A549 (cell line): ENCODE results near the gene EIF2B5. TPM values are rescaled to one million over a fixed set of nuclear protein-coding genes. Genes with fewer than 3 reads are reported as not detected.

Experiments
- ATAC-seq, 2 experiments: fragments of 200-7000 bp in 1 of 2; fragments of >200 bp in 1 of 2; cut with Nextera tagmentation in 1 of 2; cut with Tn5 transposase in 1 of 2; 3 replicates each; pipeline versions ENCODE4 v1.8.0 to v1.9.1; 2018 to 2020; ENCODE audit warnings: mild to moderate bottlenecking in 1 of 2, moderate library complexity in 1 of 2
- CTCF ChIA-PET: fragments of 300-600 bp; sonication (Branson Sonifier 250); formaldehyde crosslinking; extraction: SDS; loops from one replicate; lab custom pipeline; 2021; ENCODE audit warnings: antibody characterized with exemption, inconsistent platforms; lab: Yijun Ruan, JAX
- POLR2A ChIA-PET: fragments of 350-600 bp; formaldehyde crosslinking; extraction: SDS; loops from one replicate; lab custom pipeline; 2021; ENCODE audit warnings: antibody characterized with exemption, inconsistent platforms; lab: Yijun Ruan, JAX
- DNase-seq, 2 experiments: peaks; one replicate each; pipeline versions ENCODE4 v3.0.0 to v3.0.0-alpha.2; 2011 to 2016; ENCODE audit warnings: low read depth in 1 of 2, low spot score in 1 of 2
- FAIRE-seq: peaks from 2 replicates; lab custom pipeline; 2011; peaks lifted over from hg19 to GRCh38; lab: Jason Lieb, UNC
- H3K27ac ChIP-seq, 2 experiments: fragments of >200 bp; sonication (Bioruptor Twin); formaldehyde crosslinking; 3 replicates each; pipeline ENCODE4 v1.5.1; 2016 to 2017
- H3K4me1 ChIP-seq: fragments of >200 bp; sonication (Bioruptor Twin); formaldehyde crosslinking; 3 replicates; pipeline ENCODE4 v1.6.1; 2016
- H3K4me2 ChIP-seq: fragments of >200 bp; sonication (Bioruptor Twin); formaldehyde crosslinking; 3 replicates; pipeline ENCODE4 v1.6.1; 2016
- H3K4me3 ChIP-seq: fragments of >200 bp; sonication (Bioruptor Twin); formaldehyde crosslinking; 3 replicates; pipeline ENCODE4 v1.5.1; 2016
- H3K9me3 ChIP-seq: fragments of >200 bp; sonication (Bioruptor Twin); formaldehyde crosslinking; 3 replicates; pipeline ENCODE4 v1.6.1; 2016
- CBX2 ChIP-seq: fragments of 200-600 bp; sonication (generic); IDR thresholded peaks from 2 replicates; pipeline ENCODE4 v1.6.1; 2016; ENCODE audit warnings: low read depth, mild to moderate bottlenecking, borderline replicate concordance
- CBX8 ChIP-seq: fragments of 200-600 bp; sonication (generic); IDR thresholded peaks from 2 replicates; pipeline ENCODE4 v1.6.1; 2016
- CEBPB ChIP-seq, 2 experiments: fragments of >200 bp in 1 of 2; sonication (Bioruptor Twin) in 1 of 2; formaldehyde crosslinking in 1 of 2; IDR thresholded peaks; 2 replicates each; pipeline ENCODE4 v1.6.1; 2012 to 2016
- CHD2 ChIP-seq: fragments of 150-350 bp; IDR thresholded peaks from 2 replicates; pipeline ENCODE4 v1.6.1; 2014; ENCODE audit warnings: low read length; ENCODE audit not compliant: partially characterized antibody
- EP300 ChIP-seq, 2 experiments: fragments of >200 bp; sonication (Bioruptor Twin); formaldehyde crosslinking; IDR thresholded peaks; 2 replicates in 1 of 2; 3 replicates in 1 of 2; pipeline ENCODE4 v1.6.1; 2016 to 2017
- FOSL2 ChIP-seq, 2 experiments: fragments of 450-650 bp in 1 of 2; fragments of >200 bp in 1 of 2; sonication (Bioruptor Twin) in 1 of 2; formaldehyde crosslinking; IDR thresholded peaks; 2 replicates each; pipeline versions ENCODE4 v1.5.0 to v1.6.1; 2016 to 2020; ENCODE audit warnings: mild to moderate bottlenecking in 1 of 2, moderate library complexity in 1 of 2
- GATA3 ChIP-seq: IDR thresholded peaks from 2 replicates; pipeline ENCODE4 v1.6.1; 2012; ENCODE audit warnings: borderline replicate concordance
- HMGXB4 ChIP-seq: fragments of 250-450 bp; sonication (Bioruptor Pico); IDR thresholded peaks from 2 replicates; pipeline ENCODE4 v1.5.0; 2021; ENCODE audit warnings: mild to moderate bottlenecking, moderate library complexity, borderline replicate concordance
- HOXA7 ChIP-seq: fragments of 250-450 bp; sonication (Bioruptor Pico); IDR thresholded peaks from 2 replicates; pipeline ENCODE4 v1.5.0; 2020; ENCODE audit warnings: mild to moderate bottlenecking, moderate library complexity
- JUN ChIP-seq, 2 experiments: fragments of >200 bp; sonication (Bioruptor Twin); formaldehyde crosslinking; IDR thresholded peaks; 2 replicates in 1 of 2; 3 replicates in 1 of 2; pipeline ENCODE4 v1.6.1; 2016 to 2017
- KDM5A ChIP-seq: fragments of 200-600 bp; sonication (generic); IDR thresholded peaks from 2 replicates; pipeline ENCODE4 v1.6.1; 2016; ENCODE audit warnings: antibody characterized with exemption, mild to moderate bottlenecking
- MAZ ChIP-seq: fragments of 150-350 bp; IDR thresholded peaks from 2 replicates; pipeline ENCODE4 v1.6.1; 2014; ENCODE audit warnings: antibody characterized with exemption, low read depth, low read length, borderline replicate concordance
- PBX3 ChIP-seq: IDR thresholded peaks from 2 replicates; pipeline ENCODE4 v1.6.1; 2012
- RAD21 ChIP-seq, 2 experiments: fragments of >200 bp in 1 of 2; sonication (Bioruptor Twin) in 1 of 2; formaldehyde crosslinking in 1 of 2; IDR thresholded peaks in 1 of 2; conservative IDR thresholded peaks in 1 of 2; 2 replicates in 1 of 2; 3 replicates in 1 of 2; pipeline ENCODE4 v1.6.1; 2012 to 2018; ENCODE audit warnings: inconsistent platforms in 1 of 2
- SMC3 ChIP-seq: fragments of >200 bp; sonication (Bioruptor Twin); formaldehyde crosslinking; IDR thresholded peaks from 3 replicates; pipeline ENCODE4 v1.6.1; 2018; ENCODE audit warnings: inconsistent platforms
- ZC3H11A ChIP-seq: fragments of 450-650 bp; IDR thresholded peaks from 2 replicates; pipeline ENCODE4 v1.6.1; 2014; ENCODE audit warnings: antibody characterized with exemption, mild to moderate bottlenecking
- ZSCAN20 ChIP-seq: fragments of 250-450 bp; sonication (Bioruptor Pico); IDR thresholded peaks from 2 replicates; pipeline ENCODE4 v1.8.0; 2022; ENCODE audit warnings: mild to moderate bottlenecking, moderate library complexity
- WGBS: methylation state at CpG from one replicate; pipeline ENCODE4 v1.1.6; 2017; ENCODE audit errors: missing lambda C conversion rate; 5-methylcytosine and 5-hydroxymethylcytosine counted together
- polyA plus RNA-seq, 4 experiments: library from polyadenylated mRNA; depleted of rRNA in 3 of 4; stranded (reverse); fragments of >200 nt; fragmentation: RNase III in 1 of 4; extraction: RNeasy Plus Mini Kit Qiagen cat#74134 plus additional on column Dnase treatment in 1 of 4; gene quantifications; 2 replicates in 3 of 4; 3 replicates in 1 of 4; pipeline ENCODE4 v1.2.3, GENCODE V29; 2011 to 2017
- TF ChIP-seq, protein P1 (sequence below): fragments of >200 bp; sonication (Bioruptor Twin); formaldehyde crosslinking; IDR thresholded peaks from 3 replicates; pipeline ENCODE4 v1.5.1; 2016
- TF ChIP-seq, protein P2 (sequence below): fragments of >200 bp; sonication (Bioruptor Twin); formaldehyde crosslinking; IDR thresholded peaks from 2 replicates; pipeline ENCODE4 v1.6.1; 2016
- TF ChIP-seq, protein P3 (sequence below): IDR thresholded peaks from 2 replicates; pipeline ENCODE4 v1.6.1; 2012

Gene EIF2B5
- polyA plus RNA-seq, 2 of the 4 experiments (the other 2 are of a cell fraction): 32.1 to 32.7 TPM

- H3K4me2 ChIP-seq: no peak overlapping the region
- H3K4me3 ChIP-seq: no peak overlapping the region
- DNase-seq (peak; percentile 53 to 62), ATAC-seq (peak; percentile 83 to 89; a peak in 5 of 6 replicates), FAIRE-seq (no peak)
- H3K9me3 ChIP-seq: no peaks in the 10 kb centered on the region
- ChIA-PET CTCF (interaction anchor here (0.7 to 2.5 kb wide), 19 partner anchors 9 to 250 kb away, joined by 3 to 20 read pairs (median 4); partner anchors contain the start of genes ABCC5, DVL3 and EIF2B5), POLR2A (interaction anchor here (2.0 kb wide), 1 partner anchor 10 kb away, joined by 9 read pairs; the partner anchor contains the start of gene EIF2B5)
- TF ChIP-seq PBX3 (no peak), SMC3 (0 out of 3 replicates have a peak, but pooled peaks have one; percentile 23), RAD21 (conservative IDR thresholded peaks at IDR 0.05 in 1 of 2, IDR thresholded peaks at IDR 0.05 in 1 of 2) (peak; percentile 50 to 60)
- TF ChIP-seq, protein P1, sequence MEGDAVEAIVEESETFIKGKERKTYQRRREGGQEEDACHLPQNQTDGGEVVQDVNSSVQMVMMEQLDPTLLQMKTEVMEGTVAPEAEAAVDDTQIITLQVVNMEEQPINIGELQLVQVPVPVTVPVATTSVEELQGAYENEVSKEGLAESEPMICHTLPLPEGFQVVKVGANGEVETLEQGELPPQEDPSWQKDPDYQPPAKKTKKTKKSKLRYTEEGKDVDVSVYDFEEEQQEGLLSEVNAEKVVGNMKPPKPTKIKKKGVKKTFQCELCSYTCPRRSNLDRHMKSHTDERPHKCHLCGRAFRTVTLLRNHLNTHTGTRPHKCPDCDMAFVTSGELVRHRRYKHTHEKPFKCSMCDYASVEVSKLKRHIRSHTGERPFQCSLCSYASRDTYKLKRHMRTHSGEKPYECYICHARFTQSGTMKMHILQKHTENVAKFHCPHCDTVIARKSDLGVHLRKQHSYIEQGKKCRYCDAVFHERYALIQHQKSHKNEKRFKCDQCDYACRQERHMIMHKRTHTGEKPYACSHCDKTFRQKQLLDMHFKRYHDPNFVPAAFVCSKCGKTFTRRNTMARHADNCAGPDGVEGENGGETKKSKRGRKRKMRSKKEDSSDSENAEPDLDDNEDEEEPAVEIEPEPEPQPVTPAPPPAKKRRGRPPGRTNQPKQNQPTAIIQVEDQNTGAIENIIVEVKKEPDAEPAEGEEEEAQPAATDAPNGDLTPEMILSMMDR: peak; percentile 41
- 46% methylated on average over 4 of the region's 4 CpGs for WGBS
- H3K4me1 ChIP-seq: no peaks in the 10 kb centered on the region
- H3K27ac ChIP-seq: no peak overlapping the region
These were observed 10.0 kb downstream of the EIF2B5 start for GRCh38 chr3:184145111-184145524.

- CTCF ChIA-PET: interaction anchor here (0.6 to 2.5 kb wide), 11 partner anchors 10 to 251 kb away, joined by 3 to 20 read pairs (median 6); partner anchors contain the start of genes ABCC5, EEF1AKMT4 and EIF2B5
- POLR2A ChIA-PET: interaction anchor here (2.0 kb wide), 1 partner anchor 11 kb away, joined by 9 read pairs; the partner anchor contains the start of gene EIF2B5
- no peak for ATAC-seq
- no peak overlapping the region for H3K4me3 ChIP-seq
- no peak overlapping the region for H3K27ac ChIP-seq
- H3K9me3 ChIP-seq: no peaks in the 10 kb centered on the region
- no peak for DNase-seq
- FAIRE-seq: no peak
- TF ChIP-seq, protein P1: no peak
- TF ChIP-seq ZSCAN20 (no peak), HOXA7 (no peak), KDM5A (no peak), MAZ (no peak), CHD2 (no peak), EP300 (IDR thresholded peaks at IDR 0.05) (no peak), CBX2 (no peak), JUN (IDR thresholded peaks at IDR 0.05) (no peak), CBX8 (no peak), FOSL2 (IDR thresholded peaks at IDR 0.05) (no peak), FOSL2 (CRISPR knock-in tag; IDR thresholded peaks at IDR 0.05) (no peak)
- TF ChIP-seq, protein P2, sequence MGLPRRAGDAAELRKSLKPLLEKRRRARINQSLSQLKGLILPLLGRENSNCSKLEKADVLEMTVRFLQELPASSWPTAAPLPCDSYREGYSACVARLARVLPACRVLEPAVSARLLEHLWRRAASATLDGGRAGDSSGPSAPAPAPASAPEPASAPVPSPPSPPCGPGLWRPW: no peak
- no peaks in the 10 kb centered on the region for H3K4me1 ChIP-seq
- no peak overlapping the region for H3K4me2 ChIP-seq
- 84% methylated on average over 8 of the region's 8 CpGs for WGBS
These were observed 10.7 kb downstream of the EIF2B5 start for GRCh38 chr3:184145751-184146270.

DNA sequence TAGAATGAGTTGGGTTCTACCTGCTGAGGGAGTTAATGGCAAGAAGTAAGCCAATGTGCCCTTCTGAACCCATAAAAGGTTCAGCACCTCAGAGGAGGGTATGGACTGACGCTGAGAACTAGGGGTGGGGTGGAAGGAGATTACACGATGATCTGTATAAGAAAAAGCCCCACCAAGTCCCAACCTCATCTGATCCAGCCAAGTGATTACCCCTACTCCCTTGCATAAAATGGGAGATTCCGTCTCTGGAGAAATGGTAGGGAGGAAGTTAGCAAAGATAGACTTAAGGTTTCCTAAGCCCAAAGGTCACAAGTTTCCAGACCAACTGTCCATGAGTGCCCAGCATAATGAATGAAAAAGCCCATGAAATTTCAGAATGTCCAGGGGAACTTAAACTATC, 12.9 kb downstream of the EIF2B5 start:
- FAIRE-seq: no peak
- Histone ChIP-seq H3K9me3 (no peaks in the 10 kb centered on the region), H3K4me3 (no peak overlapping the region), H3K4me1 (no peaks in the 10 kb centered on the region), H3K4me2 (no peak overlapping the region), H3K27ac (no peak overlapping the region)
- ATAC-seq: no peak
- POLR2A ChIA-PET: no interaction called here
- WGBS: 84% methylated on average over 3 of the region's 3 CpGs
- DNase-seq: no peak
- CTCF ChIA-PET: interaction anchor here (0.8 kb wide), 1 partner anchor 102 kb away, joined by 3 read pairs; no protein-coding TSS in a partner anchor
- TF ChIP-seq, protein P3, sequence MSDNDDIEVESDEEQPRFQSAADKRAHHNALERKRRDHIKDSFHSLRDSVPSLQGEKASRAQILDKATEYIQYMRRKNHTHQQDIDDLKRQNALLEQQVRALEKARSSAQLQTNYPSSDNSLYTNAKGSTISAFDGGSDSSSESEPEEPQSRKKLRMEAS: no peak
- TF ChIP-seq GATA3 (no peak), CEBPB (IDR thresholded peaks at IDR 0.05) (no peak), HMGXB4 (CRISPR knock-in tag) (no peak), ZC3H11A (no peak), JUN (IDR thresholded peaks at IDR 0.05) (no peak)
- TF ChIP-seq, all 56 proteins: peak for 0
